Mesothelial cell of epicardium (in vitro differentiated cells): ENCODE data around the gene RASAL3. TPM values are rescaled to one million over a fixed set of nuclear protein-coding genes. Genes with fewer than 3 reads are reported as not detected.

Experiments
- DNase-seq, 2 experiments: peaks; one replicate each; pipeline ENCODE4 v3.0.0; 2021; ENCODE audit warnings: low spot score in 2 of 2; ENCODE audit not compliant: unreplicated experiment in 2 of 2
- H3K27ac Mint-ChIP-seq: 2 replicates; pipeline ENCODE4 v1.8.0; 2021; ENCODE audit warnings: mixed read lengths
- H3K27me3 Mint-ChIP-seq: 2 replicates; pipeline ENCODE4 v1.8.0; 2021; ENCODE audit warnings: low read depth, mixed read lengths
- H3K36me3 Mint-ChIP-seq: 2 replicates; pipeline ENCODE4 v1.8.0; 2021; ENCODE audit warnings: mixed read lengths
- H3K4me1 Mint-ChIP-seq: 2 replicates; pipeline ENCODE4 v1.8.0; 2021; ENCODE audit warnings: mixed read lengths
- H3K4me3 Mint-ChIP-seq: 2 replicates; pipeline ENCODE4 v1.8.0; 2021; ENCODE audit warnings: mild to moderate bottlenecking, moderate library complexity, mixed read lengths
- H3K9me3 Mint-ChIP-seq: 2 replicates; pipeline ENCODE4 v1.8.0; 2021; ENCODE audit warnings: mixed read lengths
- CTCF ChIP-seq: fragments of 200-600 bp; sonication (generic); IDR thresholded peaks from one replicate; pipeline ENCODE4 v1.5.0; 2021; ENCODE audit warnings: antibody characterized with exemption; ENCODE audit not compliant: unreplicated experiment
- total RNA-seq: library from RNA; stranded (reverse); gene quantifications from 3 replicates; pipeline ENCODE4 v1.2.1, GENCODE V29; 2021

RASAL3 gene
- total RNA-seq, 1 donor from 2014 or later = not detected

GRCh38 chr19:15443838-15444237 lies 20.5 kb downstream of the RASAL3 start:
- Mint-ChIP-seq H3K4me3 (no peak overlapping the region), H3K27me3 (no peaks in the 10 kb centered on the region), H3K4me1 (peaks cover 5% of the 10 kb centered on the region), H3K9me3 (no peaks in the 10 kb centered on the region), H3K36me3 (peaks cover 4% of the 10 kb centered on the region), H3K27ac (no peak overlapping the region)
- DNase-seq = no peak
- TF ChIP-seq CTCF = no peak

DNA sequence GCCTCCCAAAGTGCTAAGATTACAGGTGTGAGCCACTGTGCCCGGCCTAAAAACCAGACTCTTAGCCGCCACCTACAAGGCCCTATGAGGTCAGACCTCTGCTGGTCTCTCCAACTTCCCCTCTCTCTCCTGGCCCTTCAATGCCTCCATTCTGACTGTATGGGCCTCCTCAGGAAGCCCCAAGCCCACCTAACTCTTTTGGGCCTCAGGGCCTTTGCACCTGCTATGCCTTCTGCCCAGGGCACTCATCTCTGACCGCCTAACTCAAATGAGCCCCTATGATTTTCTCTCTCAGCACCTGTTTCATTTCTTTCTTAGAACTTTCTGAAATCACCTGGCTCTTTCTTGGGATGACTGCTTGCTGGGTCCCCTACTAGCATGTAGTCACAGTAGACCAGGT lies 21.0 kb downstream of the RASAL3 start:
- TF ChIP-seq CTCF = no peak
- H3K4me3 Mint-ChIP-seq = no peak overlapping the region

DNA sequence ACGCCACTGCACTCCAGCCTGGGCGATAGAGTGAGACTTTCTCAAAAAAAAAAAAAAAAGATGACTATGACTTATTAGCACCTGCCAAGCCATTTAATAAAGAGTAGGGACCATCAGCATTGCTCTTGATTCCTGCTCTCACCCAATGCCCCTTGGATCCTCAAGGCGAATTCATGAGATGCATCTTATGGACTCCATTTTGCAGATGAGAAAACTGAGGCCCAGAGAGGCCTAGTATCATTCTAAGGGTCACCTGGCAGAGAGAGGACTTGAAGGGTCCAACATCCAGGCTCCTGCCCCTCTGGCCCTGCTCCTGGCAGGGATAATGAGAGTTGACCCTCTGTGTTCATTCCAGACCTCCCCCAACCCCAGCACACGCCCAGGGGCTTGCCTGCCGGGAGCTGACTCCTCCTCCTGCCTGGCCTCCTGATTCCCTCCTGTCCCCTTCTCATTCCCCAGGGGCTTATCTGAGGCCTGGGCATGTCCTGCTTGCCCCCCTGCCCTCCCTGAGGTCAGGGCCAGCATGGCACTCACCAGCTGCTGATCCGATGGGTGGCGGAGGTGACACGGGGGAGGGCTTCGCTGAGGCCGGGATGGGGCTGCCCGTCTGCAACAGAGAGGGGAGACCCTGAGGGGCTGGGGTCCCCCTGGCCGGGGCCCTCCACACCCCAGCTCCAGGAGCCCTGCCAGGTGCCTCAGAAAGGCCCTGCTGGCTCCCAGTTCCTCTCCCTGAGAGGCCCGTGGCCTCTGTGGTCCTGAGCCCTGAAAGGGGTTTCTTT lies 22.0 kb downstream of the RASAL3 start:
- no peak overlapping the region for H3K27ac Mint-ChIP-seq
- DNase-seq = no peak
- no peaks in the 10 kb centered on the region for H3K4me1 Mint-ChIP-seq
- no peaks in the 10 kb centered on the region for H3K9me3 Mint-ChIP-seq
- peaks cover 2% of the 10 kb centered on the region for H3K36me3 Mint-ChIP-seq
- no peaks in the 10 kb centered on the region for H3K27me3 Mint-ChIP-seq
- no peak overlapping the region for H3K4me3 Mint-ChIP-seq
- TF ChIP-seq CTCF = no peak

More for the DNA sequence above, 21.0 kb downstream of the RASAL3 start:
- no peak overlapping the region for H3K27ac Mint-ChIP-seq
- DNase-seq = no peak
- no peaks in the 10 kb centered on the region for H3K9me3 Mint-ChIP-seq
- H3K4me1 Mint-ChIP-seq = no peaks in the 10 kb centered on the region
- H3K36me3 Mint-ChIP-seq = peaks cover 4% of the 10 kb centered on the region
- no peaks in the 10 kb centered on the region for H3K27me3 Mint-ChIP-seq

GRCh38 chr19:15441317-15441716 lies 23.0 kb downstream of the RASAL3 start:
- no peaks in the 10 kb centered on the region for H3K27me3 Mint-ChIP-seq
- peaks cover under 1% of the 10 kb centered on the region for H3K36me3 Mint-ChIP-seq
- TF ChIP-seq CTCF = no peak
- DNase-seq = no peak
- H3K4me1 Mint-ChIP-seq = no peaks in the 10 kb centered on the region
- H3K4me3 Mint-ChIP-seq = no peak overlapping the region
- no peak overlapping the region for H3K27ac Mint-ChIP-seq
- no peaks in the 10 kb centered on the region for H3K9me3 Mint-ChIP-seq

- TF ChIP-seq CTCF = no peak
- no peak overlapping the region for H3K4me3 Mint-ChIP-seq
- H3K4me1 Mint-ChIP-seq = no peaks in the 10 kb centered on the region
- H3K9me3 Mint-ChIP-seq = no peaks in the 10 kb centered on the region
- H3K36me3 Mint-ChIP-seq = peaks cover 2% of the 10 kb centered on the region
- no peak for DNase-seq
- H3K27ac Mint-ChIP-seq = no peak overlapping the region
- H3K27me3 Mint-ChIP-seq = no peaks in the 10 kb centered on the region
Observed at GRCh38 chr19:15439821-15440641, 24.3 kb downstream of the RASAL3 start.
